AG09319 (cell line): Measurements from ENCODE around the gene ZC3HAV1.
"Not testable (repeated sequence)": the region's sequence is repeated elsewhere in the genome, so short reads cannot be mapped to it uniquely, and the experiment has no call there.

ENCODE experiments used
- DNase-seq: peaks from one replicate; pipeline ENCODE4 v3.0.0-alpha.2; 2010; ENCODE audit warnings: low read depth; ENCODE audit errors: extremely low read depth
- TF ChIP-seq, protein P1 (sequence below): IDR thresholded peaks from 2 replicates; pipeline ENCODE4 v1.5.1; 2011; ENCODE audit warnings: low read depth, mild to moderate bottlenecking, inconsistent platforms, low read length, moderate library complexity

ZC3HAV1 gene

DNA sequence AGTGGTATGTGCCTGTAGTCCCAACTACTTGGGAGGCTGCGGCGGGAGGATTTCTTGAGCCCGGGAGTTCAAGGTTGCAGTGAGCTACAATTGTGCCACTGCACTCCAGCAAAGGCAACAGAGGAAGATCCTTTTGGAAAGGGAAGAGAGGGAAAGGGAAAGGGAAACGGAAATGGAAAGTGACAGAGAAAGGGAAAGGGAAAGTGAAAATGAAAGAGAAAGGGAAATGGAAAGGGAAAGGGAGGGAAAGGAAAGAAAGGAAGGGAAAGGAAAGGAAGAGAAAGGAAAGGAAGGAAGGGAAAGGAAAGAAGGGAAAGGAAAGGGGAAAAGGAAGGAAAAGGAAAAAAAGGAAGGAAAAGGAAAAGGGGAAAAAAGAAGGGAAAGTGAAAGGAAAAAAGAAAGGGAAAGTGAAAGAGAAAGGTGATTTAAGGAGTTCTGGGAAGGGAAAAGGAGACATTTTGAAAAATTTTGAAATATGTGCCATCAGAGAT is 2.3 kb upstream of the ZC3HAV1 start:
- no peak for DNase-seq
- TF ChIP-seq, protein P1, sequence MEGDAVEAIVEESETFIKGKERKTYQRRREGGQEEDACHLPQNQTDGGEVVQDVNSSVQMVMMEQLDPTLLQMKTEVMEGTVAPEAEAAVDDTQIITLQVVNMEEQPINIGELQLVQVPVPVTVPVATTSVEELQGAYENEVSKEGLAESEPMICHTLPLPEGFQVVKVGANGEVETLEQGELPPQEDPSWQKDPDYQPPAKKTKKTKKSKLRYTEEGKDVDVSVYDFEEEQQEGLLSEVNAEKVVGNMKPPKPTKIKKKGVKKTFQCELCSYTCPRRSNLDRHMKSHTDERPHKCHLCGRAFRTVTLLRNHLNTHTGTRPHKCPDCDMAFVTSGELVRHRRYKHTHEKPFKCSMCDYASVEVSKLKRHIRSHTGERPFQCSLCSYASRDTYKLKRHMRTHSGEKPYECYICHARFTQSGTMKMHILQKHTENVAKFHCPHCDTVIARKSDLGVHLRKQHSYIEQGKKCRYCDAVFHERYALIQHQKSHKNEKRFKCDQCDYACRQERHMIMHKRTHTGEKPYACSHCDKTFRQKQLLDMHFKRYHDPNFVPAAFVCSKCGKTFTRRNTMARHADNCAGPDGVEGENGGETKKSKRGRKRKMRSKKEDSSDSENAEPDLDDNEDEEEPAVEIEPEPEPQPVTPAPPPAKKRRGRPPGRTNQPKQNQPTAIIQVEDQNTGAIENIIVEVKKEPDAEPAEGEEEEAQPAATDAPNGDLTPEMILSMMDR, result no peak

DNA sequence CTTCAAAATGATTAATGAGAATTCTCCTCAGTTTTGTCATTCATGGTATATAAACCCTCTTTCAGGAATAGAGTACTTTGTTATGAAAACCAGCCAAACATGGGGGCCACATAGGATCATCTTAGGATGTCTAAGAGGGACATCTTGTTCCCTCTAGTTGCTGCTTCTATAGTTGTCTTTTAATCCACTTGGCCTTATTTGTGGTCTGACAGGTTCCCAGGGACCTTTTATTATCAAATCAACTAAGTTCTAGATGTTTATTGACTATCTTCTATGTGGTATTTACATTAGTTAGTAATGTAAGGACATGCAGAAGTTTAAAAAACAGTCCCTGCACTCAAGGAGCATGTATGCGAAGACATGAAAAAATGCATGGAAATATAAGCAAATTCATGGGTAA is 1.6 kb upstream of the ZC3HAV1 start:
- no peak for DNase-seq
- TF ChIP-seq, protein P1, result no peak

DNA sequence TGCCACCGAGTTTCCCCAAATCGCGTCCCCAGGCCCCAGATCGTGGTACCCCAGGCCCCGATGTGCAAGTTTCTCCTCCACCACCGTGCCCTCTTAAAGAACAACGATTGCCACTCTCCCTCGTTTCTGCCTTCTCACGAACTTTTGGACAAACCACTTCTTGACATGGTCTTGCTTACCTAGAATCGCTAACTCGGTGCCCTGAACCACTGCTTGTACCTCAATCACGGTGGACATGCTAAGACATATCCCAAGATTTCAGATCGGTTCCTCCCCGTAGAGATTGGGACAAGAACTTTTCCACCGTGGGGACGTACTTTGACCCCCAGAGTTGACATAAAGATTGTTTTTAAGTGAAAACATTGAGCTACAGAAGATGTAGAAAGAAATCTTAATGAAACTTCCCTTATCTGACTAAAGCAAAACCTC is 477 bp upstream of the ZC3HAV1 start:
- no peak for DNase-seq
- TF ChIP-seq, protein P1, result no peak

DNA sequence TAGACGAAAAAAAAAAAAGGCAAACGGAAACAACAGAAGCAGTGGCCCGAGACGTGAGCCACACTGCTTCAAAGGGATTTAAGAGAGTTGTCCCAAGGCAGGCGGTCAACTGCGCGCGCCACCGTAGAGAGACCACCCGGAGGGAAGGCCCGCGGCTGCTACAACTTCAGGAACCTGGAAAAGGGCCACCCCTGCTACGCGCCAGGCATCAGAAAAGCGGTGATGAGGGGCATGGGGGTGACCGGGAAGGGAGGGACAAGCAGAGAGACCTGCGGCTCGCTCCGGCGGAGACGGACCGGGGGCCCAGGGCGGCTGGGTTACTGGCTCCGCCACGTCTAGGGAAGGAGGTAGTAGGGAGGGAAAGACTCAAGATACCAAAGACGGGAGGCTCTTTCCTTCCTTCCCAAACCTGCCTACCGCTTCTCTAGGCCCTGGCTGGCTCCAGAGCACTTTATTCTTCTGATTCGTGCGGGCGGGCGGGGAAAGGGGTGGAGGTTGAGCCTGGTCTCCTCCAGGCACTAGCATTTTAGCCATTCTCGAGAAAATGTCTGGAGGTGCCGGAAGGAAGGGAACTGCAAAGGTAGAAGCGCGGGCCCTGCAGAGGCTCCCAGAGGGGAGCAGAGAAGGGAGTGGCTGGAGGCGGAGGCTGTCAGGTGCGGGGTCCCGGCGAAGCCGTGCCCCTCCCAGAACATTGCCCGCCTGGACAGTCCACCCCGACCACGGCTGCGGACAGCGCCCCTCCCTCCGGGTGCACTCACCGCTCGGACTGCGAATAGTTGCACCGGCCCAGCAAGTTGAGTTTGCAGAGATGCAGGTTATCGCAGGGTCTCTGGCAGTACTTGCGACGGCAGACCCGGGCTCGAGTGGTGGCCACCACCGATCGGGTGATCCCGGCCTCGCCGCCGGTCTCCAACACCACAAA is 993 bp downstream of the ZC3HAV1 start:
- no peak for DNase-seq
- TF ChIP-seq, protein P1, result no peak

DNA sequence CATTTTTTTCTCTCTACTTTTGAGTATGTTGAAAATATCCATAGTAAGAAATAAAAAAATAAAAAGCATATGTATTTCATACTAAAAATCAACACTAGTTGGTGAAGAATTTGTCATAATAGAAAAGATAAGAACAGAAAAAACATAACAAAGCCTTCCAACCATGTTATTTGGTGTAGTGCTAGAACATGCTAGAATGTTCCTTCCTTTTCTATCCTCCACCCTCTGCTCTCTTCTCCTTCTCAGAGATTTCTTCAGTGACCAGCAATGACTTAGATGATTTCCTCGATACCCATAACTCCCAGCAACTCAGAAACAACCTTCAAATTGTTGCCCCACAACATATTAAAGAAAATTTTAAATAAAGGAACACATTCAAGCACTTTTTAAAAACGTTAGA is 2.6 kb downstream of the ZC3HAV1 start:
- TF ChIP-seq, protein P1, result no peak
- no peak for DNase-seq

DNA sequence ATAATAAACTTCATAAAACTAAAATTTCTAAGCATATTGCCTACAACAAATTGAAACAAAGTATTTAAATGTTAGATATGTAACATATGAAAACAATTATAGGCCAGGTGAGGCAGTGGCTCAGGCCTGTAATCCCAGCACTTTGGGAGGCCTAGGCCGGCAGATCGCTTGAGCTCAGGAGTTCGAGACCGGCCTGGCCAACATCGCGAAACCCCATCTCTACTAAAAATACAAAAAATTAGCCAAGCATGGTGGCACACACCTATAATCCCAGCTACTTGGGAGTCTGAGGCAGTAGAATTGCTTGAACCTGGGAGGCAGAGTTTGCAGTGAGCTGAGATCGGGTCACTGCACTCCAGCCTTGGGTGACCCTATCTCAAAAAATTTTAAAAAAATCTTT is 3.3 kb downstream of the ZC3HAV1 start:
- DNase-seq, result not testable (repeated sequence)

DNA sequence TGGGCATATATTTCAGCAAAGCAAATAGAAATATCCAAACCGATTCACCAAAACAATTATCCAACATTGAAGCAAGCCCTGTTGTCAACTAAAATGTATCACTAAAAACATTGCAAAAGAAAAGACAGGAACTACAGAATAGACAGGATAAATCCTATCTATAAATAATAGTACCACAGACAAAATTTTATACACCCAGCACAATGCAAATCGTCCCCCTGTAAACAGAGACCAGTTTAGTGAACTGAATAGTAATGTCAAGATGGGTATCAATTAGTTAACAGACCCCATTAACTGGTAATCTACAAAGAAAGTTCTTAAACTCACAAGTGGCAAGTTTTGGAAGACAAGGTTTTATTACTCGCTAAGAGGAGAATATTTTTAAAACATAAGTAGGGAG is 4.0 kb downstream of the ZC3HAV1 start:
- DNase-seq, result no peak
- TF ChIP-seq, protein P1, result no peak
